IMR-90 (cell line): ENCODE measurements around the gene SNX25. TPM values are rescaled to one million over a fixed set of nuclear protein-coding genes. Genes with fewer than 3 reads are reported as not detected.

Experiments used
- ATAC-seq: fragments of 200-7000 bp; cut with Tn5 transposase; 2 replicates; pipeline ENCODE4 v1.9.1; 2020; ENCODE audit warnings: low read depth, mild to moderate bottlenecking, moderate library complexity
- BruUV-seq: library from RNA; stranded (reverse); fragments of 400-500 nt; replicated peaks from 2 replicates; lab custom pipeline; 2021; lab: Mats Ljungman, UMichigan
- CTCF ChIA-PET: fragments of 300-600 bp; formaldehyde crosslinking; extraction: SDS; loops from one replicate; lab custom pipeline; 2021; ENCODE audit warnings: antibody characterized with exemption; lab: Yijun Ruan, JAX
- POLR2A ChIA-PET: fragments of 300-600 bp; sonication (Branson Sonifier 250); formaldehyde crosslinking; loops from one replicate; lab custom pipeline; 2022; ENCODE audit warnings: antibody characterized with exemption; ENCODE audit not compliant: unreplicated experiment; lab: Charles Lee
- DNase-seq: peaks from one replicate; pipeline ENCODE4 v3.0.0; 2013
- H2AFZ ChIP-seq: replicated peaks from 2 replicates; pipeline ENCODE3; 2013; ENCODE audit warnings: low read length, mild to moderate bottlenecking; ENCODE audit not compliant: poor library complexity
- H2AK5ac ChIP-seq: 2 replicates; pipeline ENCODE4 v1.6.1; 2013; ENCODE audit warnings: low read depth, low read length, inconsistent platforms
- H2AK9ac ChIP-seq: replicated peaks from 2 replicates; pipeline ENCODE3; 2013; ENCODE audit warnings: mild to moderate bottlenecking, low read depth, low read length, moderate library complexity; ENCODE audit not compliant: poor library complexity
- H2BK120ac ChIP-seq: 2 replicates; pipeline ENCODE4 v1.6.1; 2013; ENCODE audit warnings: low read depth, low read length, inconsistent platforms
- H2BK15ac ChIP-seq: 3 replicates; pipeline ENCODE4 v1.6.1; 2013; ENCODE audit warnings: low read depth, low read length, inconsistent platforms
- H2BK20ac ChIP-seq: 2 replicates; pipeline ENCODE4 v1.6.1; 2013; ENCODE audit warnings: low read depth, mild to moderate bottlenecking, inconsistent platforms, low read length, moderate library complexity
- H2BK5ac ChIP-seq: 2 replicates; pipeline ENCODE4 v1.6.1; 2013; ENCODE audit warnings: mild to moderate bottlenecking, low read depth, low read length, inconsistent platforms; ENCODE audit not compliant: poor library complexity, severe bottlenecking
- H3K14ac ChIP-seq: replicated peaks from 2 replicates; pipeline ENCODE4 v1.6.1; 2013; ENCODE audit warnings: low read depth, low read length, inconsistent platforms
- H3K18ac ChIP-seq: 2 replicates; pipeline ENCODE4 v1.6.1; 2013; ENCODE audit warnings: low read depth, low read length, control low read depth
- H3K23ac ChIP-seq: 2 replicates; pipeline ENCODE4 v1.6.1; 2013; ENCODE audit warnings: low read depth, low read length, inconsistent platforms
- H3K27ac ChIP-seq: 2 replicates; pipeline ENCODE4 v1.5.1; 2013; ENCODE audit warnings: mild to moderate bottlenecking, control low read depth, low read length; ENCODE audit not compliant: insufficient read depth
- H3K27me3 ChIP-seq: 2 replicates; pipeline ENCODE4 v1.6.1; 2013; ENCODE audit warnings: low read length; ENCODE audit not compliant: control insufficient read depth, insufficient read depth
- H3K36me3 ChIP-seq: 2 replicates; pipeline ENCODE4 v1.6.1; 2013; ENCODE audit warnings: low read length, mixed read lengths; ENCODE audit not compliant: control insufficient read depth, insufficient read depth
- H3K4ac ChIP-seq: 2 replicates; pipeline ENCODE4 v1.6.1; 2013; ENCODE audit warnings: low read depth, low read length, inconsistent platforms
- H3K4me1 ChIP-seq: 2 replicates; pipeline ENCODE4 v1.6.1; 2013; ENCODE audit warnings: low read length, mixed read lengths; ENCODE audit not compliant: control insufficient read depth, insufficient read depth
- H3K4me2 ChIP-seq: 2 replicates; pipeline ENCODE4 v1.6.1; 2013; ENCODE audit warnings: low read depth, mild to moderate bottlenecking, control low read depth, low read length, moderate library complexity
- H3K4me3 ChIP-seq: 2 replicates; pipeline ENCODE4 v1.5.1; 2013; ENCODE audit warnings: low read depth, mild to moderate bottlenecking, control low read depth, low read length, moderate library complexity; ENCODE audit not compliant: insufficient read depth
- H3K56ac ChIP-seq: 2 replicates; pipeline ENCODE4 v1.6.1; 2013; ENCODE audit warnings: low read length, inconsistent platforms; ENCODE audit not compliant: insufficient read depth; ENCODE audit errors: extremely low read depth
- H3K79me1 ChIP-seq, 2 experiments: 2 replicates each; pipeline ENCODE4 v1.6.1; 2013; ENCODE audit warnings: low read length in 2 of 2, inconsistent platforms in 1 of 2, low read depth in 1 of 2
- H3K9ac ChIP-seq: 2 replicates; pipeline ENCODE4 v1.6.1; 2013; ENCODE audit warnings: low read depth, low read length, control low read depth
- H3K9me1 ChIP-seq: 2 replicates; pipeline ENCODE4 v1.6.1; 2013; ENCODE audit warnings: low read length, inconsistent platforms; ENCODE audit not compliant: insufficient read depth
- H3K9me3 ChIP-seq: 2 replicates; pipeline ENCODE4 v1.6.1; 2013; ENCODE audit warnings: low read length; ENCODE audit not compliant: control insufficient read depth, insufficient read depth
- H4K20me1 ChIP-seq: 2 replicates; pipeline ENCODE4 v1.6.1; 2013; ENCODE audit warnings: low read length, inconsistent platforms; ENCODE audit not compliant: insufficient read depth
- H4K5ac ChIP-seq: 2 replicates; pipeline ENCODE4 v1.6.1; 2013; ENCODE audit warnings: mild to moderate bottlenecking, low read depth, low read length, control low read depth
- H4K8ac ChIP-seq, 2 experiments: 2 replicates each; pipeline ENCODE4 v1.6.1; 2013; ENCODE audit warnings: low read depth in 2 of 2, low read length in 2 of 2, control low read depth in 1 of 2, inconsistent platforms in 1 of 2
- H4K91ac ChIP-seq: 2 replicates; pipeline ENCODE4 v1.6.1; 2013; ENCODE audit warnings: low read depth, low read length, inconsistent platforms; ENCODE audit not compliant: insufficient read depth
- CEBPB ChIP-seq: IDR thresholded peaks from 2 replicates; pipeline ENCODE4 v1.6.1; 2012; ENCODE audit warnings: low read depth, low read length, improper control_type of control experiment
- CHD1 ChIP-seq: IDR thresholded peaks from 2 replicates; pipeline ENCODE4 v1.6.1; 2012; ENCODE audit warnings: low read depth, low read length, improper control_type of control experiment
- ELK1 ChIP-seq: fragments of 150-350 bp; IDR thresholded peaks from 2 replicates; pipeline ENCODE4 v1.6.1; 2016; ENCODE audit warnings: low read depth, mild to moderate bottlenecking, low read length, moderate library complexity, borderline replicate concordance
- FOS ChIP-seq: fragments of 150-350 bp; IDR thresholded peaks from 2 replicates; pipeline ENCODE4 v1.6.1; 2016; ENCODE audit warnings: low read depth, low read length
- MAFK ChIP-seq: IDR thresholded peaks from 2 replicates; pipeline ENCODE4 v1.6.1; 2012; ENCODE audit warnings: low read depth, low read length, improper control_type of control experiment
- MAZ ChIP-seq: IDR thresholded peaks from 2 replicates; pipeline ENCODE4 v1.6.1; 2012; ENCODE audit warnings: low read depth, mild to moderate bottlenecking, low read length, improper control_type of control experiment, moderate library complexity, borderline replicate concordance
- NFE2L2 ChIP-seq: fragments of 150-350 bp; IDR thresholded peaks from 2 replicates; pipeline ENCODE4 v1.6.1; 2016; ENCODE audit warnings: low read depth, mild to moderate bottlenecking, low read length
- POLR2A ChIP-seq: IDR thresholded peaks from 2 replicates; pipeline ENCODE4 v1.6.1; 2012; ENCODE audit warnings: mild to moderate bottlenecking, low read depth, low read length
- RCOR1 ChIP-seq: IDR thresholded peaks from 2 replicates; pipeline ENCODE4 v1.6.1; 2012; ENCODE audit warnings: mild to moderate bottlenecking, low read length, improper control_type of control experiment; ENCODE audit not compliant: insufficient replicate concordance
- RFX5 ChIP-seq: IDR thresholded peaks from 2 replicates; pipeline ENCODE4 v1.8.0; 2012; ENCODE audit warnings: low read depth, mild to moderate bottlenecking, low read length, moderate library complexity
- SMC3 ChIP-seq: fragments of 150-350 bp; IDR thresholded peaks from 2 replicates; pipeline ENCODE4 v1.6.1; 2016; ENCODE audit warnings: low read depth, mild to moderate bottlenecking, antibody characterized with exemption, low read length, moderate library complexity
- WGBS, 2 experiments: methylation state at CpG; one replicate each; pipeline versions ENCODE4 v1.1.5 to v1.1.7; 2013; ENCODE audit warnings: missing lambda C conversion rate in 2 of 2; ENCODE audit not compliant: insufficient read length in 1 of 2; ENCODE audit errors: extremely low coverage in 2 of 2; 5-methylcytosine and 5-hydroxymethylcytosine counted together
- dilution Hi-C: fragments of 300-500 bp; cut with HindIII; formaldehyde crosslinking; loops from one replicate; pipeline ENCODE4 v1.14.3; 2018; ENCODE audit warnings: low sequenced_read_pairs; ENCODE audit not compliant: unreplicated experiment
- in situ Hi-C: fragments of 300-500 bp; cut with MboI; formaldehyde crosslinking; loops from 3 replicates; pipeline ENCODE4 v1.14.3; 2019; ENCODE audit warnings: low sequenced_read_pairs, inconsistent platforms, mixed read lengths
- intact Hi-C: fragments of 100-400 bp; cut with micrococcal nuclease; formaldehyde crosslinking; loops from 2 replicates; pipeline ENCODE4 v1.10.0; 2022
- polyA plus RNA-seq, 3 experiments: library from polyadenylated mRNA; depleted of rRNA; stranded (reverse); fragments of >200 nt; gene quantifications; 2 replicates each; pipeline ENCODE4 v1.2.3, GENCODE V29; 2012; ENCODE audit warnings: low replicate concordance in 1 of 3
- total RNA-seq: library from RNA; depleted of rRNA; stranded (reverse); fragments of >200 nt; gene quantifications from 2 replicates; pipeline ENCODE4 v1.2.3, GENCODE V29; 2012
- TF ChIP-seq, protein P1 (sequence below): conservative IDR thresholded peaks from 2 replicates; pipeline ENCODE4 v1.5.1; 2012; ENCODE audit warnings: mild to moderate bottlenecking, low read depth, low read length, improper control_type of control experiment
- TF ChIP-seq, protein P2 (sequence below): fragments of 150-350 bp; IDR thresholded peaks from 2 replicates; pipeline ENCODE4 v1.6.1; 2017; ENCODE audit warnings: mild to moderate bottlenecking, antibody characterized with exemption, low read length, low read depth

The SNX25 gene
- total and polyA plus RNA-seq, 2 of the 4 experiments (the other 2 are of a cell fraction): 11.4 to 28.3 TPM

- Histone ChIP-seq H2BK20ac (no peak overlapping the region), H3K4ac (no peak overlapping the region), H3K4me2 (no peak overlapping the region), H3K56ac (no peak overlapping the region), H2AFZ (no peak overlapping the region), H3K9me3 (no peaks in the 10 kb centered on the region), H3K36me3 (no peaks in the 10 kb centered on the region), H2AK5ac (no peak overlapping the region), H3K4me3 (no peak overlapping the region), H2AK9ac (no peak overlapping the region), H3K27ac (no peak overlapping the region), H3K79me1 (peaks cover 8 to 49% of the 10 kb centered on the region in 2 experiments), H3K4me1 (peaks cover 10% of the 10 kb centered on the region), H4K5ac (no peak overlapping the region), H4K20me1 (no peaks in the 10 kb centered on the region), H3K14ac (no peak overlapping the region), H2BK120ac (no peak overlapping the region), H3K23ac (no peak overlapping the region), H4K91ac (no peak overlapping the region), H3K27me3 (no peaks in the 10 kb centered on the region), H3K9ac (no peak overlapping the region), H3K9me1 (no peaks in the 10 kb centered on the region), H4K8ac (no peak overlapping the region), H2BK15ac (no peak overlapping the region), H2BK5ac (no peak overlapping the region), H3K18ac (no peak overlapping the region; the same call in 1 of the 2 replicates)
- dilution Hi-C loops: no loop called here
- TF ChIP-seq FOS (no peak), CHD1 (no peak), SMC3 (no peak), NFE2L2 (no peak), RCOR1 (no peak), CEBPB (no peak), ELK1 (no peak), POLR2A (no peak), MAFK (no peak), MAZ (no peak), RFX5 (no peak)
- TF ChIP-seq, protein P1, sequence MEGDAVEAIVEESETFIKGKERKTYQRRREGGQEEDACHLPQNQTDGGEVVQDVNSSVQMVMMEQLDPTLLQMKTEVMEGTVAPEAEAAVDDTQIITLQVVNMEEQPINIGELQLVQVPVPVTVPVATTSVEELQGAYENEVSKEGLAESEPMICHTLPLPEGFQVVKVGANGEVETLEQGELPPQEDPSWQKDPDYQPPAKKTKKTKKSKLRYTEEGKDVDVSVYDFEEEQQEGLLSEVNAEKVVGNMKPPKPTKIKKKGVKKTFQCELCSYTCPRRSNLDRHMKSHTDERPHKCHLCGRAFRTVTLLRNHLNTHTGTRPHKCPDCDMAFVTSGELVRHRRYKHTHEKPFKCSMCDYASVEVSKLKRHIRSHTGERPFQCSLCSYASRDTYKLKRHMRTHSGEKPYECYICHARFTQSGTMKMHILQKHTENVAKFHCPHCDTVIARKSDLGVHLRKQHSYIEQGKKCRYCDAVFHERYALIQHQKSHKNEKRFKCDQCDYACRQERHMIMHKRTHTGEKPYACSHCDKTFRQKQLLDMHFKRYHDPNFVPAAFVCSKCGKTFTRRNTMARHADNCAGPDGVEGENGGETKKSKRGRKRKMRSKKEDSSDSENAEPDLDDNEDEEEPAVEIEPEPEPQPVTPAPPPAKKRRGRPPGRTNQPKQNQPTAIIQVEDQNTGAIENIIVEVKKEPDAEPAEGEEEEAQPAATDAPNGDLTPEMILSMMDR: no peak
- TF ChIP-seq, protein P2, sequence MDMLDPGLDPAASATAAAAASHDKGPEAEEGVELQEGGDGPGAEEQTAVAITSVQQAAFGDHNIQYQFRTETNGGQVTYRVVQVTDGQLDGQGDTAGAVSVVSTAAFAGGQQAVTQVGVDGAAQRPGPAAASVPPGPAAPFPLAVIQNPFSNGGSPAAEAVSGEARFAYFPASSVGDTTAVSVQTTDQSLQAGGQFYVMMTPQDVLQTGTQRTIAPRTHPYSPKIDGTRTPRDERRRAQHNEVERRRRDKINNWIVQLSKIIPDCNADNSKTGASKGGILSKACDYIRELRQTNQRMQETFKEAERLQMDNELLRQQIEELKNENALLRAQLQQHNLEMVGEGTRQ: no peak
- 80% methylated on average over 1 of the region's 3 CpGs; no CpG with 5 or more reads in 1 of the 2 experiments for WGBS, 2 experiments
- ChIA-PET POLR2A (interaction anchor here (0.7 kb wide), 1 partner anchor 984 kb away, joined by 8 read pairs; no protein-coding TSS in a partner anchor), CTCF (no interaction called here)
- intact Hi-C loops: loop anchor here (5.0 to 10.0 kb wide), 2 partner anchors 88 to 145 kb away; no protein-coding TSS in a partner anchor
- BruUV-seq: no TSS peak
- in situ Hi-C loops: no loop called here
- DNase-seq (peak; percentile 78), ATAC-seq (no peak)
Observed at GRCh38 chr4:185219551-185220344, 10.3 kb downstream of the SNX25 start.
